ENCODE results near the gene MAGEA10. TPM values are rescaled to one million over a fixed set of nuclear protein-coding genes. Genes with fewer than 3 reads are reported as not detected.

MAGEA10 gene
- total and polyA plus RNA-seq, 9 of the 15 experiments (the other 6 are each of a cell fraction or from before 2014, with no cell fraction given) = 0.06 to 0.45 (median 0.15) TPM; not detected in 4

DNA sequence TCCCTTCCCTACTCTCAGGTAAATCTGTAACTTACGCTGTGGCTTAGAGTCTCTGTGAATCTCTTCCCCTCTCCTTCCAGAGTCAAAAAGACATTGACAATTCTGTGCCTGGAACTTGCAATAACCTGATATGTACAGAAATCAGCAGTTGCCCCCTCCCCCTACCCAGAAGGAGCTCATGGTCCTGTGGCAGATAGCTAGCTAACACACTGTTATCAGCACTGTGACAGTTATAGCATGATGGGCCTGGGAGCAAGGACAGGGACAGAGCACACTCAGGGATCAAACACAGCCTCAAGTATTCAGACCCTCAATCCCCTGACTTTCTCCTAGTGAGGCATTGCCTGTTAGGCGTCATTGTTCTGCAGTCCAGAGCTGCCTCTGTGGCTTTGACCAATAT lies 18.7 kb upstream of the MAGEA10 start (continued):
- TF ChIP-seq ZZZ3 (IDR thresholded peaks at IDR 0.05) (no peak), ZKSCAN3 (CRISPR knock-in tag; IDR thresholded peaks at IDR 0.05) (no peak), TEAD1 (CRISPR knock-in tag; IDR thresholded peaks at IDR 0.05) (no peak), RBBP5 (IDR thresholded peaks at IDR 0.05; ENCODE audit: borderline replicate concordance, insufficient read depth, low read length, poor library complexity, severe bottlenecking) (no peak), FOXA3 (CRISPR knock-in tag; conservative IDR thresholded peaks at IDR 0.05 in 1 of 2, IDR thresholded peaks at IDR 0.05 in 1 of 2) (no peak), SMARCE1 (IDR thresholded peaks at IDR 0.05) (peak; percentile 23; the same call in 1 of the 2 replicates), ATF1 (CRISPR knock-in tag; IDR thresholded peaks at IDR 0.05) (no peak), ATF1 (tag; IDR thresholded peaks at IDR 0.05) (peak; percentile 63), CBFB (CRISPR knock-in tag; IDR thresholded peaks at IDR 0.05) (no peak), ELF1 (tag; IDR thresholded peaks at IDR 0.05) (no peak), FOXA1 (IDR thresholded peaks at IDR 0.05; ENCODE audit: borderline replicate concordance) (no peak), L3MBTL2 (IDR thresholded peaks at IDR 0.05) (peak; percentile 62; the same call in 1 of the 2 replicates), ZNF217 (CRISPR knock-in tag; IDR thresholded peaks at IDR 0.05) (no peak), MITF (IDR thresholded peaks at IDR 0.05) (no peak), SOX6 (IDR thresholded peaks at IDR 0.05) (peak; percentile 51; the same call in 1 of the 2 replicates), SMAD2 (IDR thresholded peaks at IDR 0.05; ENCODE audit: low read depth, low read length) (no peak), MED1 (CRISPR knock-in tag; IDR thresholded peaks at IDR 0.05; ENCODE audit: borderline replicate concordance) (no peak), HCFC1 (IDR thresholded peaks at IDR 0.05; ENCODE audit: low read depth, low read length) (no peak)
- TF ChIP-seq, protein P1, sequence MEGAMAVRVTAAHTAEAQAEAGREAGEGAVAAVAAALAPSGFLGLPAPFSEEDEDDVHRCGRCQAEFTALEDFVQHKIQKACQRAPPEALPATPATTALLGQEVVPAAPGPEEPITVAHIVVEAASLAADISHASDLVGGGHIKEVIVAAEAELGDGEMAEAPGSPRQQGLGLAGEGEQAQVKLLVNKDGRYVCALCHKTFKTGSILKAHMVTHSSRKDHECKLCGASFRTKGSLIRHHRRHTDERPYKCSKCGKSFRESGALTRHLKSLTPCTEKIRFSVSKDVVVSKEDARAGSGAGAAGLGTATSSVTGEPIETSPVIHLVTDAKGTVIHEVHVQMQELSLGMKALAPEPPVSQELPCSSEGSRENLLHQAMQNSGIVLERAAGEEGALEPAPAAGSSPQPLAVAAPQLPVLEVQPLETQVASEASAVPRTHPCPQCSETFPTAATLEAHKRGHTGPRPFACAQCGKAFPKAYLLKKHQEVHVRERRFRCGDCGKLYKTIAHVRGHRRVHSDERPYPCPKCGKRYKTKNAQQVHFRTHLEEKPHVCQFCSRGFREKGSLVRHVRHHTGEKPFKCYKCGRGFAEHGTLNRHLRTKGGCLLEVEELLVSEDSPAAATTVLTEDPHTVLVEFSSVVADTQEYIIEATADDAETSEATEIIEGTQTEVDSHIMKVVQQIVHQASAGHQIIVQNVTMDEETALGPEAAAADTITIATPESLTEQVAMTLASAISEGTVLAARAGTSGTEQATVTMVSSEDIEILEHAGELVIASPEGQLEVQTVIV (CRISPR knock-in tag; IDR thresholded peaks at IDR 0.05; ENCODE audit: borderline replicate concordance) = no peak
- TF ChIP-seq, protein P2, sequence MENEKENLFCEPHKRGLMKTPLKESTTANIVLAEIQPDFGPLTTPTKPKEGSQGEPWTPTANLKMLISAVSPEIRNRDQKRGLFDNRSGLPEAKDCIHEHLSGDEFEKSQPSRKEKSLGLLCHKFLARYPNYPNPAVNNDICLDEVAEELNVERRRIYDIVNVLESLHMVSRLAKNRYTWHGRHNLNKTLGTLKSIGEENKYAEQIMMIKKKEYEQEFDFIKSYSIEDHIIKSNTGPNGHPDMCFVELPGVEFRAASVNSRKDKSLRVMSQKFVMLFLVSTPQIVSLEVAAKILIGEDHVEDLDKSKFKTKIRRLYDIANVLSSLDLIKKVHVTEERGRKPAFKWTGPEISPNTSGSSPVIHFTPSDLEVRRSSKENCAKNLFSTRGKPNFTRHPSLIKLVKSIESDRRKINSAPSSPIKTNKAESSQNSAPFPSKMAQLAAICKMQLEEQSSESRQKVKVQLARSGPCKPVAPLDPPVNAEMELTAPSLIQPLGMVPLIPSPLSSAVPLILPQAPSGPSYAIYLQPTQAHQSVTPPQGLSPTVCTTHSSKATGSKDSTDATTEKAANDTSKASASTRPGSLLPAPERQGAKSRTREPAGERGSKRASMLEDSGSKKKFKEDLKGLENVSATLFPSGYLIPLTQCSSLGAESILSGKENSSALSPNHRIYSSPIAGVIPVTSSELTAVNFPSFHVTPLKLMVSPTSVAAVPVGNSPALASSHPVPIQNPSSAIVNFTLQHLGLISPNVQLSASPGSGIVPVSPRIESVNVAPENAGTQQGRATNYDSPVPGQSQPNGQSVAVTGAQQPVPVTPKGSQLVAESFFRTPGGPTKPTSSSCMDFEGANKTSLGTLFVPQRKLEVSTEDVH (IDR thresholded peaks at IDR 0.05; ENCODE audit: low read depth, partially characterized antibody) = no peak
- TF ChIP-seq, protein P3, sequence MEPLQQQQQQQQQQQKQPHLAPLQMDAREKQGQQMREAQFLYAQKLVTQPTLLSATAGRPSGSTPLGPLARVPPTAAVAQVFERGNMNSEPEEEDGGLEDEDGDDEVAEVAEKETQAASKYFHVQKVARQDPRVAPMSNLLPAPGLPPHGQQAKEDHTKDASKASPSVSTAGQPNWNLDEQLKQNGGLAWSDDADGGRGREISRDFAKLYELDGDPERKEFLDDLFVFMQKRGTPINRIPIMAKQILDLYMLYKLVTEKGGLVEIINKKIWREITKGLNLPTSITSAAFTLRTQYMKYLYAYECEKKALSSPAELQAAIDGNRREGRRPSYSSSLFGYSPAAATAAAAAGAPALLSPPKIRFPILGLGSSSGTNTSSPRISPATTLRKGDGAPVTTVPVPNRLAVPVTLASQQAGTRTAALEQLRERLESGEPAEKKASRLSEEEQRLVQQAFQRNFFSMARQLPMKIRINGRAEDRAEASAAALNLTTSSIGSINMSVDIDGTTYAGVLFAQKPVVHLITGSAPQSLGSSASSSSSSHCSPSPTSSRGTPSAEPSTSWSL (CRISPR knock-in tag; IDR thresholded peaks at IDR 0.05; ENCODE audit: borderline replicate concordance) = no peak
